Panc1 (cell line): Measurements from ENCODE around the gene MECR. TPM values are rescaled to one million over a fixed set of nuclear protein-coding genes. Genes with fewer than 3 reads are reported as not detected.

Experiments used
- ATAC-seq: fragments of 200-7000 bp; cut with Tn5 transposase; 2 replicates; pipeline ENCODE4 v1.9.1; 2020; ENCODE audit warnings: mild to moderate bottlenecking, moderate library complexity
- BruUV-seq: library from RNA; stranded (reverse); fragments of 400-500 nt; replicated peaks from 2 replicates; lab custom pipeline; 2021; lab: Mats Ljungman, UMichigan
- CTCF ChIA-PET: fragments of 300-600 bp; sonication (Branson Sonifier 250); formaldehyde crosslinking; loops from one replicate; lab custom pipeline; 2022; ENCODE audit warnings: antibody characterized with exemption; lab: Charles Lee
- POLR2A ChIA-PET: fragments of 300-600 bp; sonication (Branson Sonifier 250); formaldehyde crosslinking; loops from one replicate; lab custom pipeline; 2022; ENCODE audit warnings: antibody characterized with exemption; lab: Charles Lee
- DNase-seq: peaks from one replicate; pipeline ENCODE4 v3.0.0-alpha.2; 2010; ENCODE audit warnings: low read depth, low spot score
- H3K27ac ChIP-seq: 2 replicates; pipeline ENCODE4 v1.5.1; 2011; ENCODE audit warnings: mild to moderate bottlenecking, low read length, inconsistent platforms
- H3K27me3 ChIP-seq: fragments of 200-500 bp; sonication (Bioruptor generic); 2 replicates; pipeline ENCODE4 v1.6.0; 2014; ENCODE audit warnings: low read length, inconsistent platforms; ENCODE audit not compliant: control insufficient read depth, insufficient read depth
- H3K36me3 ChIP-seq: fragments of 200-500 bp; sonication (Bioruptor generic); 2 replicates; pipeline ENCODE4 v1.5.1; 2014; ENCODE audit warnings: inconsistent platforms, mild to moderate bottlenecking, low read length, moderate library complexity; ENCODE audit not compliant: control insufficient read depth, insufficient read depth
- H3K4me1 ChIP-seq: 2 replicates; pipeline ENCODE4 v1.5.1; 2011; ENCODE audit warnings: inconsistent platforms, mild to moderate bottlenecking, low read length, moderate library complexity; ENCODE audit not compliant: control insufficient read depth, insufficient read depth
- H3K4me3 ChIP-seq, 2 experiments: 2 replicates each; pipeline ENCODE4 v1.5.1; 2011 to 2012; ENCODE audit warnings: low read depth in 2 of 2, low read length in 2 of 2, mild to moderate bottlenecking in 2 of 2, inconsistent platforms in 1 of 2, moderate library complexity in 1 of 2
- H3K9me3 ChIP-seq: fragments of 200-500 bp; sonication (Bioruptor generic); 2 replicates; pipeline ENCODE4 v1.5.1; 2014; ENCODE audit warnings: low read depth, mild to moderate bottlenecking, inconsistent platforms, low read length, moderate library complexity; ENCODE audit not compliant: control insufficient read depth, insufficient read depth
- POLR2AphosphoS5 ChIP-seq: IDR thresholded peaks from 2 replicates; pipeline ENCODE4 v1.6.1; 2012; ENCODE audit warnings: mild to moderate bottlenecking, low read depth, low read length, moderate library complexity
- REST ChIP-seq, 2 experiments: IDR thresholded peaks; 2 replicates each; pipeline ENCODE4 v1.6.1; 2011 to 2012; ENCODE audit warnings: low read depth in 2 of 2, control low read depth in 1 of 2, low read length in 1 of 2, mild to moderate bottlenecking in 1 of 2, moderate library complexity in 1 of 2; ENCODE audit not compliant: insufficient read depth in 1 of 2
- SIN3A ChIP-seq: IDR thresholded peaks from 2 replicates; pipeline ENCODE4 v1.6.1; 2012; ENCODE audit warnings: low read depth, mild to moderate bottlenecking, low read length, moderate library complexity, borderline replicate concordance; ENCODE audit not compliant: insufficient read depth
- TCF7L2 ChIP-seq: IDR thresholded peaks from 2 replicates; pipeline ENCODE4 v1.6.1; 2011; ENCODE audit warnings: mild to moderate bottlenecking, low read depth, low read length, inconsistent platforms
- in situ Hi-C: cut with HindIII; loops from 2 replicates; pipeline ENCODE4 v1.10.0; 2016; ENCODE audit warnings: low sequenced_read_pairs, low pct_unique_long_range_greater_than_20kb
- intact Hi-C: fragments of 100-400 bp; cut with micrococcal nuclease; formaldehyde crosslinking; loops from one replicate; pipeline ENCODE4 v1.10.0; 2022; ENCODE audit not compliant: unreplicated experiment
- total RNA-seq: library from RNA; stranded (reverse); gene quantifications from one replicate; pipeline ENCODE4 v1.2.1, GENCODE V29; 2021; ENCODE audit not compliant: unreplicated experiment
- TF ChIP-seq, protein P1 (sequence below): fragments of 450-650 bp; IDR thresholded peaks from 2 replicates; pipeline ENCODE4 v1.5.1; 2017; ENCODE audit warnings: mild to moderate bottlenecking

Gene MECR
- total RNA-seq, 1 experiment from 2014 or later: 25.7 TPM

GRCh38 chr1:29248409-29248808, 17.7 kb upstream of the MECR start:
- in situ Hi-C loops (no loop called here), intact Hi-C loops (loop anchor here (10.0 kb wide), 1 partner anchor 96 kb away; no protein-coding TSS in a partner anchor)
- Histone ChIP-seq H3K27ac (no peak overlapping the region), H3K4me1 (no peaks in the 10 kb centered on the region), H3K4me3 (no peak overlapping the region), H3K9me3 (no peaks in the 10 kb centered on the region), H3K27me3 (no peaks in the 10 kb centered on the region), H3K36me3 (no peaks in the 10 kb centered on the region)
- ATAC-seq: no peak
- ChIA-PET POLR2A (no interaction called here), CTCF (no interaction called here)
- DNase-seq: no peak
- no TSS peak for BruUV-seq
- TF ChIP-seq, protein P1, sequence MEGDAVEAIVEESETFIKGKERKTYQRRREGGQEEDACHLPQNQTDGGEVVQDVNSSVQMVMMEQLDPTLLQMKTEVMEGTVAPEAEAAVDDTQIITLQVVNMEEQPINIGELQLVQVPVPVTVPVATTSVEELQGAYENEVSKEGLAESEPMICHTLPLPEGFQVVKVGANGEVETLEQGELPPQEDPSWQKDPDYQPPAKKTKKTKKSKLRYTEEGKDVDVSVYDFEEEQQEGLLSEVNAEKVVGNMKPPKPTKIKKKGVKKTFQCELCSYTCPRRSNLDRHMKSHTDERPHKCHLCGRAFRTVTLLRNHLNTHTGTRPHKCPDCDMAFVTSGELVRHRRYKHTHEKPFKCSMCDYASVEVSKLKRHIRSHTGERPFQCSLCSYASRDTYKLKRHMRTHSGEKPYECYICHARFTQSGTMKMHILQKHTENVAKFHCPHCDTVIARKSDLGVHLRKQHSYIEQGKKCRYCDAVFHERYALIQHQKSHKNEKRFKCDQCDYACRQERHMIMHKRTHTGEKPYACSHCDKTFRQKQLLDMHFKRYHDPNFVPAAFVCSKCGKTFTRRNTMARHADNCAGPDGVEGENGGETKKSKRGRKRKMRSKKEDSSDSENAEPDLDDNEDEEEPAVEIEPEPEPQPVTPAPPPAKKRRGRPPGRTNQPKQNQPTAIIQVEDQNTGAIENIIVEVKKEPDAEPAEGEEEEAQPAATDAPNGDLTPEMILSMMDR: no peak
- TF ChIP-seq REST (IDR thresholded peaks at IDR 0.05; ENCODE audit: insufficient read depth in 1 of 2, low read depth in 2 of 2, low read length in 1 of 2): no peak
- TF ChIP-seq SIN3A: no peak
- no peak for TF ChIP-seq POLR2AphosphoS5
- TF ChIP-seq TCF7L2: no peak

GRCh38 chr1:29247571-29248273, 17.0 kb upstream of the MECR start:
- no TSS peak for BruUV-seq
- no peak overlapping the region for H3K4me3 ChIP-seq
- ChIA-PET CTCF (no interaction called here), POLR2A (no interaction called here)
- no peaks in the 10 kb centered on the region for H3K27me3 ChIP-seq
- no peaks in the 10 kb centered on the region for H3K36me3 ChIP-seq
- ATAC-seq (no peak), DNase-seq (no peak)
- no peak overlapping the region for H3K27ac ChIP-seq
- TF ChIP-seq, protein P1: no peak
- no peak for TF ChIP-seq REST (IDR thresholded peaks at IDR 0.05; ENCODE audit: insufficient read depth in 1 of 2, low read depth in 2 of 2, low read length in 1 of 2)
- TF ChIP-seq TCF7L2: no peak
- TF ChIP-seq SIN3A: no peak
- TF ChIP-seq POLR2AphosphoS5: no peak
- in situ Hi-C loops: no loop called here
- H3K4me1 ChIP-seq: no peaks in the 10 kb centered on the region
- intact Hi-C loops: loop anchor here (10.0 kb wide), 1 partner anchor 97 kb away; no protein-coding TSS in a partner anchor
- no peaks in the 10 kb centered on the region for H3K9me3 ChIP-seq
